ENCODE results near the gene STIM1. TPM values are rescaled to one million over a fixed set of nuclear protein-coding genes. Genes with fewer than 3 reads are reported as not detected.
A peak's percentile ranks its signal among the peaks of the same experiment; 100 is the strongest.
"Not testable (repeated sequence)": the region's sequence is repeated elsewhere in the genome, so short reads cannot be mapped to it uniquely, and the experiment has no call there.

STIM1 gene
- 100 to 1,000 TPM; 111 to 113 TPM for total RNA-seq

- ChIA-PET CTCF (interaction anchor here (0.6 to 19.4 kb wide), 59 partner anchors 17 to 279 kb away, joined by 3 to 554 read pairs (median 8); partner anchors contain the start of genes NUP98, PGAP2, RHOG and RRM1), POLR2A (interaction anchor here (0.7 to 15.0 kb wide), 53 partner anchors 14 to 278 kb away, joined by 3 to 639 read pairs (median 5); partner anchors contain the start of genes NUP98, PGAP2, RHOG and RRM1)
- peak; percentile 98 for DNase-seq
- no peaks in the 10 kb centered on the region for H3K9me3 Mint-ChIP-seq
- peak within 1 kb of the TSS; percentile 100 for H3K27ac Mint-ChIP-seq
- H3K4me1 Mint-ChIP-seq = peaks cover 56% of the 10 kb centered on the region
- peak within 1 kb of the TSS; percentile 97 for H3K4me3 Mint-ChIP-seq
- peaks cover 30% of the 10 kb centered on the region for H3K36me3 Mint-ChIP-seq (ENCODE audit: low read depth)
- H3K27me3 Mint-ChIP-seq = no peaks in the 10 kb centered on the region
Observed at GRCh38 chr11:3854977-3855807, at the start of gene STIM1. Gene STIM1, plus strand, starts transcription at chr11:3855664. Its CDS starts 607 bp downstream, at chr11:3856271.

- Mint-ChIP-seq H3K27ac (peak within 1 kb of the TSS; percentile 64), H3K4me1 (peaks cover 20% of the 10 kb centered on the region), H3K9me3 (no peaks in the 10 kb centered on the region), H3K4me3 (peak within 1 kb of the TSS; percentile 85), H3K27me3 (no peaks in the 10 kb centered on the region), H3K36me3 (ENCODE audit: low read depth) (no peaks in the 10 kb centered on the region)
- ChIA-PET CTCF (interaction anchor here (0.6 to 6.2 kb wide), 35 partner anchors 11 to 309 kb away, joined by 3 to 57 read pairs (median 4); partner anchors contain the start of genes NUP98, RHOG and STIM1), POLR2A (interaction anchor here (1.1 to 5.5 kb wide), 15 partner anchors 10 to 264 kb away, joined by 3 to 58 read pairs (median 5); partner anchors contain the start of genes NUP98, RHOG and STIM1)
- DNase-seq = peak; percentile 65
Observed at GRCh38 chr11:3807909-3808860, 47.3 kb upstream of the STIM1 start, which contains the start of gene PGAP2. Gene PGAP2, plus strand, starts transcription at chr11:3808560. Its CDS starts 2,700 bp downstream, at chr11:3811260.

DNA sequence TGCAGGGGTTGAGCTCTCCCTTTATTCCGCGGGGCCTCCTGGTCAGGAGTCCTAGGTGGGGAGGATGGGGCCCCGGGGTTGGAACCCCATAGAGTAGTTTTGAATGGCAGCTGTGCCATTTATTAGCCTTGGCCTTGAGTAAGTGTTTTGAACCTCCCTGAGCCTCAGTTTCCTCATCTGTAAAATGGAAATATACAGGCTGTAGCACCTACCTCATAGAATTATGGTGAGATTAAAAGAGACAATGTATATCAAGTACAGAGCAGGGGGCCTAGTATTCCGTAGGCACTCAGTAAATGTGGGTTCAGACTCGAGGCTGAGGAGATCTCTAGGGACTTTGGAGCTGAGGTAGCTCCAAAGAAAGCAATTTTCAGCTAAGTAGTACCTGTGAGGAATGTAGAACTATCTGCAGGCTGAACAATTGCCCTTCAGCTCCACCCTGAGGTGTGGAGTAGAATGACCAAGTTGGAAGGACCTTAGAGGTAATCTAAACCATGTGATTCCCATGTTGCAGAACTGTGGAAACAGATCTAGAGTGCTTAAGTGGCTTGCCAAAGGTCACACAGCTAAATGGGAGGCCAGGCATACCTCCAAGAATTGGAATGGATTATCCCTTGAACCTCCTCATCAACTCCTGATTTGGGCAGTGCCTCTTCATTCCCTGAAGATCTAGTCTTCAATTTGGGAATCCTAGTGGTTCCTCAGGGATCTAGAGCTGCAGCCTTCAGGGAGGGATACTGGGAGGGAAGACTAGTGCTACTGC lies 46.4 kb upstream of the STIM1 start:
- Mint-ChIP-seq H3K4me3 (peak overlapping the region; percentile 85), H3K27me3 (no peaks in the 10 kb centered on the region), H3K36me3 (ENCODE audit: low read depth) (no peaks in the 10 kb centered on the region), H3K4me1 (peaks cover 19% of the 10 kb centered on the region), H3K27ac (peak overlapping the region; percentile 55), H3K9me3 (no peaks in the 10 kb centered on the region)
- ChIA-PET POLR2A (interaction anchor here (1.1 to 5.5 kb wide), 13 partner anchors 10 to 112 kb away, joined by 3 to 58 read pairs (median 6); partner anchors contain the start of genes NUP98, RHOG and STIM1), CTCF (interaction anchor here (0.6 to 6.2 kb wide), 30 partner anchors 11 to 277 kb away, joined by 3 to 57 read pairs (median 5); partner anchors contain the start of genes NUP98, RHOG and STIM1)
- peak; percentile 64 for DNase-seq

DNA sequence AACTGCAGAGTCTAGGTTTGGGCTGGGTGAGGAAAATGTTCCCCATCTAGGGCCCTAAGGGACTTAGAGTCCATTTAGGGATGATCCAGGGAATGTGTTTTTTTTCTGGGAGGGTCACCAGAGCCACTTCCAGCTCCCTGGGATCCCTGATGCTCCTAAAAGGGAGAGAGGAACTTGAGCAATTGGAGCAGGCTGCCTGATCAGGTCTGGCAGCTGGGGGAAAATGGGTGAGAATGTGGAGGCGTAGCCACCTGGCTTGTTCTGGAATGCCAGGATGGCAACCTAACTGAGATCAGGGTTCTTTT lies 45.9 kb upstream of the STIM1 start:
- Mint-ChIP-seq H3K9me3 (no peaks in the 10 kb centered on the region), H3K36me3 (ENCODE audit: low read depth) (no peaks in the 10 kb centered on the region), H3K27me3 (no peaks in the 10 kb centered on the region), H3K27ac (no peak overlapping the region), H3K4me1 (peaks cover 15% of the 10 kb centered on the region), H3K4me3 (no peak overlapping the region)
- POLR2A ChIA-PET = interaction anchor here (1.1 to 5.5 kb wide), 11 partner anchors 10 to 113 kb away, joined by 3 to 58 read pairs (median 6); partner anchors contain the start of genes NUP98, RHOG and STIM1
- DNase-seq = no peak
- CTCF ChIA-PET = interaction anchor here (0.9 to 6.2 kb wide), 19 partner anchors 10 to 276 kb away, joined by 3 to 57 read pairs (median 6); partner anchors contain the start of genes NUP98, RHOG and STIM1

DNA sequence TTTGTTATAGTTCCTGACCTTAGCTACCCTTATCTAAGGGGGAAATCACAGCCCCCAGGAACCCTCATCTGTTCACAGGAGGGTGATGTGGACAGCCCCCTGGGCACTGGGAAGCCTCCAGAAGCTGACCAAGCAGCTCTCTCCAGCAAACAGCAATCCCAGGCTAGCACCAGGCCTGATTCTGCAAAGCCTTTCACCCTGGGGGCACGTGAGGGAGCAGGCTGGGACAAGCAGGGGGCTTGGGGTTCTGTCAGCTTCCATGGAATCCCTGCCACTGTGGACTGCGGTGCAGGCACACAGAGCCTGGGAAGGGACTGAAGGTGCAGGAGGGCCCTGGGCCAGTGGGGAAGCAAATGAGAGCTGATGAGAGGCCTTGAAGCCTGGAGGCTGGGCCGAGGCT lies 45.0 kb upstream of the STIM1 start:
- no peaks in the 10 kb centered on the region for H3K9me3 Mint-ChIP-seq
- peaks cover 15% of the 10 kb centered on the region for H3K4me1 Mint-ChIP-seq
- H3K27ac Mint-ChIP-seq = no peak overlapping the region
- ChIA-PET POLR2A (interaction anchor here (1.1 to 5.5 kb wide), 5 partner anchors 9 to 44 kb away, joined by 3 to 58 read pairs (median 8); partner anchors contain the start of genes RHOG and STIM1), CTCF (interaction anchor here (0.5 to 6.2 kb wide), 7 partner anchors 10 to 262 kb away, joined by 3 to 57 read pairs (median 22); partner anchors contain the start of gene NUP98)
- no peaks in the 10 kb centered on the region for H3K27me3 Mint-ChIP-seq
- H3K4me3 Mint-ChIP-seq = no peak overlapping the region
- no peaks in the 10 kb centered on the region for H3K36me3 Mint-ChIP-seq (ENCODE audit: low read depth)
- DNase-seq = no peak

- Mint-ChIP-seq H3K9me3 (no peaks in the 10 kb centered on the region), H3K27me3 (no peaks in the 10 kb centered on the region), H3K4me1 (peaks cover 15% of the 10 kb centered on the region), H3K27ac (no peak overlapping the region), H3K36me3 (ENCODE audit: low read depth) (no peaks in the 10 kb centered on the region), H3K4me3 (no peak overlapping the region)
- ChIA-PET CTCF (interaction anchor here (1.6 to 6.2 kb wide), 6 partner anchors 9 to 262 kb away, joined by 4 to 57 read pairs (median 27); partner anchors contain the start of gene NUP98), POLR2A (interaction anchor here (1.4 to 5.5 kb wide), 3 partner anchors 8 to 28 kb away, joined by 3 to 58 read pairs (median 8); partner anchors contain the start of gene RHOG)
- DNase-seq = no peak
Observed at GRCh38 chr11:3810951-3811350, 44.5 kb upstream of the STIM1 start.

- H3K27me3 Mint-ChIP-seq; H3K36me3 Mint-ChIP-seq (ENCODE audit: low read depth); H3K4me1 Mint-ChIP-seq; H3K9me3 Mint-ChIP-seq; H3K27ac Mint-ChIP-seq; DNase-seq; POLR2A ChIA-PET; H3K4me3 Mint-ChIP-seq; CTCF ChIA-PET: not testable (repeated sequence)
Observed at GRCh38 chr11:3814832-3815231, 40.6 kb upstream of the STIM1 start.

DNA sequence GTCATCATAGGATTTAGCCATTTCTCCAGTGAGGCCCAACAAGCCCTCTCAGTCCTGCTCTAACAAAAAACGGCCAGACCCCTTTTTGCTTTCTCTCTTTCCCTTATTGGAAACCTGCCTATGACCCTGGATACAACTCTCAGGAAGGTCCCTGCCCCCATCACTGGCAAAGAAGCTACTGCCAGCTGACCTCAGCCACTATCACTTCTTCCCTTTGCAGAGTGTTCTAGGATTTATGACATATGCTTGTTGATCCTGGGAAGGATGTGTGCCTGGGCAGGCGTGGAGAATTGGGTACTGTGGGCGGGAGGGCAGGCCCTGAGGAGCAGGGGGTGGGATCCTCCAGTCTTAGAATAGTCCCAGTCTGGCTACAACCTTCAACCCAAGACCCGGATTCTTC lies 39.6 kb upstream of the STIM1 start:
- H3K4me3 Mint-ChIP-seq = no peak overlapping the region
- ChIA-PET POLR2A (no interaction called here), CTCF (interaction anchor here (1.0 kb wide), 1 partner anchor 9 kb away, joined by 3 read pairs; no protein-coding TSS in a partner anchor)
- no peak for DNase-seq
- H3K4me1 Mint-ChIP-seq = no peaks in the 10 kb centered on the region
- H3K27ac Mint-ChIP-seq = no peak overlapping the region
- peaks cover 4% of the 10 kb centered on the region for H3K36me3 Mint-ChIP-seq (ENCODE audit: low read depth)
- no peaks in the 10 kb centered on the region for H3K9me3 Mint-ChIP-seq
- H3K27me3 Mint-ChIP-seq = no peaks in the 10 kb centered on the region

GRCh38 chr11:3816673-3817072 lies 38.8 kb upstream of the STIM1 start:
- no peak overlapping the region for H3K27ac Mint-ChIP-seq
- no peak overlapping the region for H3K4me3 Mint-ChIP-seq
- POLR2A ChIA-PET = interaction anchor here (0.8 kb wide), 1 partner anchor 25 kb away, joined by 3 read pairs; the partner anchor contains the start of gene RHOG
- no peaks in the 10 kb centered on the region for H3K27me3 Mint-ChIP-seq
- DNase-seq = no peak
- H3K4me1 Mint-ChIP-seq = no peaks in the 10 kb centered on the region
- CTCF ChIA-PET = interaction anchor here (1.0 kb wide), 1 partner anchor 8 kb away, joined by 3 read pairs; no protein-coding TSS in a partner anchor
- peaks cover 4% of the 10 kb centered on the region for H3K36me3 Mint-ChIP-seq (ENCODE audit: low read depth)
- no peaks in the 10 kb centered on the region for H3K9me3 Mint-ChIP-seq

DNA sequence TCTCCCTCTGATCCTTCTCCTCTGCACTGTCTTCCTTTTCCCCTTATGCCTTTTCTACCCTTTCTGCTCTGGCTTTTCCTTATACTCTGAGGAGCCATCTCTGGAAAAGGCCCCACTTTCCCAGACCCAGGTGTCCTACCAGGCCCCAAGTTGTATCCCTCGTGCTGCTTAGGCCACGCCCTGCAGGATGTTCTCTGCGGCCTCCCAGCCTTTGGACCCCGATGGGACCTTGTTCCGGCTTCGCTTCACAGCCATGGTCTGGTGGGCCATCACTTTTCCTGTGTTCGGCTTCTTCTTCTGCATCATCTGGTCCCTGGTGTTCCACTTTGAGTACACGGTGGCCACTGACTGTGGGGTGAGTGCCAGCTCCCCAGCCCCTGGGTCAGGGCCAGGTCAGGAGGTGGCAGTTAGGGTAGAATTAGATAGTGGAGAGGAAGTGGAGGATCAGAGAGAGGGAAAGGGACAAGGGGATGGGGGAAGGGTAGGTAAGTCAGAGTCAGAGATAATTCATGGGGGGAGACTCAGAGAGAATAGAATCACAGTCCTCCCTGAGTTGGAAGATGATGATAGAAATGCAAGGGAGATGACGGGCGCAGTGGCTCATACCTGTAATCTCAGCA lies 38.2 kb upstream of the STIM1 start:
- Mint-ChIP-seq H3K27ac (no peak overlapping the region), H3K36me3 (ENCODE audit: low read depth) (peaks cover 4% of the 10 kb centered on the region), H3K27me3 (no peaks in the 10 kb centered on the region), H3K4me1 (no peaks in the 10 kb centered on the region), H3K9me3 (no peaks in the 10 kb centered on the region), H3K4me3 (no peak overlapping the region)
- ChIA-PET CTCF (no interaction called here), POLR2A (no interaction called here)
- no peak for DNase-seq

GRCh38 chr11:3820971-3821370 lies 34.5 kb upstream of the STIM1 start:
- Mint-ChIP-seq H3K27ac (no peak overlapping the region), H3K36me3 (ENCODE audit: low read depth) (peaks cover 26% of the 10 kb centered on the region), H3K9me3 (no peaks in the 10 kb centered on the region), H3K27me3 (no peaks in the 10 kb centered on the region), H3K4me3 (no peak overlapping the region), H3K4me1 (peaks cover 21% of the 10 kb centered on the region)
- DNase-seq = no peak
- ChIA-PET CTCF (interaction anchor here (1.5 to 3.6 kb wide), 3 partner anchors 12 to 34 kb away, joined by 4 to 22 read pairs (median 7); partner anchors contain the start of genes PGAP2 and STIM1), POLR2A (interaction anchor here (2.6 kb wide), 1 partner anchor 20 kb away, joined by 16 read pairs; the partner anchor contains the start of gene RHOG)

Data from activated CD4-positive, alpha-beta memory T cell treated with anti-CD3 and anti-CD28 coated beads, Interleukin-2, amount 10 ng/mL, durations not matched to agents 7 days and 5 days (primary cell).